GM21381 (cell line): Measurements from ENCODE around the gene PELI2.
A peak's percentile ranks its signal among the peaks of the same experiment; 100 is the strongest.

Source experiments
- ATAC-seq: cut with Tn5 transposase; IDR thresholded peaks from one replicate; pipeline ENCODE4 v1.9.1; 2021; ENCODE audit warnings: mild to moderate bottlenecking, moderate library complexity; ENCODE audit not compliant: unreplicated experiment

The PELI2 gene, protein sequence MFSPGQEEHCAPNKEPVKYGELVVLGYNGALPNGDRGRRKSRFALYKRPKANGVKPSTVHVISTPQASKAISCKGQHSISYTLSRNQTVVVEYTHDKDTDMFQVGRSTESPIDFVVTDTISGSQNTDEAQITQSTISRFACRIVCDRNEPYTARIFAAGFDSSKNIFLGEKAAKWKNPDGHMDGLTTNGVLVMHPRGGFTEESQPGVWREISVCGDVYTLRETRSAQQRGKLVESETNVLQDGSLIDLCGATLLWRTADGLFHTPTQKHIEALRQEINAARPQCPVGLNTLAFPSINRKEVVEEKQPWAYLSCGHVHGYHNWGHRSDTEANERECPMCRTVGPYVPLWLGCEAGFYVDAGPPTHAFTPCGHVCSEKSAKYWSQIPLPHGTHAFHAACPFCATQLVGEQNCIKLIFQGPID

DNA sequence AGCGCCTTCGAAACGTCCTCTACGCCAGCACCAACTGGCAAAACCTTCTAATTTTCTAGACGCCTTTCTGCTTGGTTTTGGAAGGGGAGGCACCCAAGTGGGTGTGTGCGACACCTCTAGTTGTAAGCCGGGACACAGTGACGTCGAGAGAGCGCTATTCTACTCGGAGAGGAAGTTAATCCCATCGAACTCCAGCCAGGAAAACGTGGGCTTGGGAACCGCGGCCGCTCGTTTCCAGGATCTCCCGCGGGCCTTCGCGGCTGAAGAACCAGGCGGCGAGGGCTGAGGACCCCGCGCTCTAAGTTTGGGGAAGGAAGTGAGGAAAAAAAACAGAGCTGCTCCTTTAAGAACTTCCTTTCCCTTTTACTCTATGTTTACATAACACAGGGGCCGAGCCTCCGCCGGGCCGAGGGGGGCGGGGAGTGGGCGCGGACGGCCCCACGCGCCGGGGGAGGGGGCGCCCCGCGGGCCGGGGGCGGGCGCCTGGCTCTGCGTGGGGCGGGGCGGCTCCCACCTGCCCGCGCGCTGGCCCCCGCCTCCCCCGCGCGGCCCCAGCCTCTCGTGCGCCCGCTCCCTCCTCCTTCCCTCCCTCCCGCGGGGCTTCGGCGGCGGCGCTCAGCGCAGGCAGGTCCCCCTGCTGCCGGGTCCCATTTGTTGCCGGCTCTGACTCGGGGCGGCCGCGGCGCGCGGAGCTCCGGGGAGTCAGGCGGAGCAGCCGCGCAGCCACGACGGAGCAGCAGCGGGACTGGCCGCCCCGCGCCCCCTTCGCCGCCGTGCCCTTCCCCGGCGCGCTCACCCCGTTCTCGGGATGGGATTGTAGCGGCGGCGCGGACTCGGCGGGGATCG lies at the start of gene PELI2:
Gene PELI2 (plus strand): TSS at position 647 of the 846 bp plus-strand sequence. CDS start 250 bp downstream, outside the sequence.
- ATAC-seq: peak; percentile 58

DNA sequence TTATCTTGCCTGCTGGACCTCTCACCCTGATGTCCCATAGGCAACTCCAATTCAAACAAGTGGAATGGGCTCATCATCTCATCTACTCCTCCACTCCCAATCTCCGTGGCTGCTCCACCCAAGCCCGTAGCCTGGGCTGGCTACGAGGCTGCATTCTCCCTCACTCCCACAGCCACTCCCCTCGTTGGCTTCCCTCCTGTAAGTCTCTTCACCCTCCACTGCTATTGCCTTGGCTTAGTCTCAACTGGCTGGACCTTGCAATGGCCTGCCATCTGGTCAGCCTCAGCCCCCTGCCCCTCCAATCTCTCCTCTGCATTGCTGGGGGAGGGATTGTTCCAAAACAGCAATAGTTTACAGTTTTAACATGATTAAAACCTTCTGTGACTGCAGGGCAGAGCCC lies 44.4 kb upstream of the PELI2 start:
- no peak for ATAC-seq

DNA sequence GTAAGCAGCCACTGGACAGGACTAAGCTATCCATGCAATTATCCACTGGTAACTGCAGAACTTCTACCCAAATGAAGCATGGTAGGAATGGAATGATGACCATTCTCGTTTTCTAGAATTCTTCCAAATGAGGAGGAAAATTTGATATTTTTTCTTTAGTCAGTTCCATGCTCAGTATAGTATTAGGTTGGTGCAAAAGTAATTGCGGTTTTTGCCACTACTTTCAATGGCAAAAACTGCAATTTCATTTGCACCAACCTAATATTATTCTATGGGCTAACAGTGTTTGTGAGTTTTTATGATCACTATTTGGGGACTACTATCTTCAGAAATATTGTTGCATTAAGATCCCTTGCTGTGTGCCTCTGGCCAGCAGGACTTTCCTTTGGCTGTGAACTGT lies 42.9 kb upstream of the PELI2 start:
- ATAC-seq: no peak

DNA sequence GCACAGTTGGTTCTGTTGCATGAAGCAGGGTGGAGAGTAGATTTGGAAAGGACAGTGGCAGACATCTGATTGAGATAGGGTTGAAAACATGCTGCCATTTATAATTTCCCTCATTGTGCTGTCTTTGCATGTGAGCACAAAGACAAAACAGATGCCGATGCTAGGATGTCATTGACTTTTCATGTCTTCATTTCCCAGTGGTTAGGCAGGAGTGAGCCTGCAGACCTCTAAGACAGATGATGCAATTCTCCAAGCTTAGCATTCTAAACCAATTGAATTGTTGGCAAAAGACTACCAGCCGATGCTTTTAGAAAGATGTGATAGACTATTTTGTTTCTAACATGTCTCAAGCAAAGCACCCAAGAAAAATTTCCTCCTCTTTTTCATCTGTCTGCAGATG lies 37.1 kb upstream of the PELI2 start:
- ATAC-seq: no peak

DNA sequence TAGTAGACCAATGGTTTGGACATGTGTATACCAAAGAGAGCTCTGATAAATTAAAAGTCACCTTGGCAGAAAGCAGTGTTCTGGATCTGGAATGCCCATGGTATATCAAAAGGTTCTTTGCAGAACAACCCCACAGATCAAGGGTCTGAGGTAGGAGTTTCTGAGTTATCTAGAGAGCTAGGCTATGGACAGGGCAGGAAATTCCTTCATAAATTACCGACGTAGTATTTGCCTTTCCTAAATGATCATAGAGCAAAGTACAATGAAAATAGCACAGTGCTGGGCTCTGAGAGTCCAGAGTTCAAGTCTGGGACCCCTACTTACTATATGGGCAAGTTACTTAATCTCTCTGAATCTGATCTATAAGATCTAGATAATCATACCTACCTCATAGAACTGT lies 35.3 kb upstream of the PELI2 start:
- no peak for ATAC-seq

DNA sequence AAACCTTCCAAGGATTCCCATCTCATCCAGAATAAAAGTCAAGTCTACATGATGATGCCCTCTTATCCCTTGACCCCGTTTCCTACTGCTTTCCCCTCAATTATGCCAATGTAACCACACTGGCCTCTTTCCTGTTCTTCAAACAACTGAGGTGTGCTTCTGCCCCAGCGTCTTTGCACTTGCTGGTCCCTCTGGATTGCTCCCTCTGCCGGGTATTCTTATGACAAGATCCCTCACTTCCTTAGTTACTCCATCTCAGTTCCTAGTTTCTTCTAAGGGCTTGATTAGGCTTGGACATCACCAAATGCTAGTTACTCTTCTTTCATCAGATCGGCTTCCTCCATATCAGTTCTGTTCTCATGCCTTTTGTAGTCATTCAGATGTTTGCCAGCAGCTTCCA lies 32.7 kb upstream of the PELI2 start:
- ATAC-seq: no peak

DNA sequence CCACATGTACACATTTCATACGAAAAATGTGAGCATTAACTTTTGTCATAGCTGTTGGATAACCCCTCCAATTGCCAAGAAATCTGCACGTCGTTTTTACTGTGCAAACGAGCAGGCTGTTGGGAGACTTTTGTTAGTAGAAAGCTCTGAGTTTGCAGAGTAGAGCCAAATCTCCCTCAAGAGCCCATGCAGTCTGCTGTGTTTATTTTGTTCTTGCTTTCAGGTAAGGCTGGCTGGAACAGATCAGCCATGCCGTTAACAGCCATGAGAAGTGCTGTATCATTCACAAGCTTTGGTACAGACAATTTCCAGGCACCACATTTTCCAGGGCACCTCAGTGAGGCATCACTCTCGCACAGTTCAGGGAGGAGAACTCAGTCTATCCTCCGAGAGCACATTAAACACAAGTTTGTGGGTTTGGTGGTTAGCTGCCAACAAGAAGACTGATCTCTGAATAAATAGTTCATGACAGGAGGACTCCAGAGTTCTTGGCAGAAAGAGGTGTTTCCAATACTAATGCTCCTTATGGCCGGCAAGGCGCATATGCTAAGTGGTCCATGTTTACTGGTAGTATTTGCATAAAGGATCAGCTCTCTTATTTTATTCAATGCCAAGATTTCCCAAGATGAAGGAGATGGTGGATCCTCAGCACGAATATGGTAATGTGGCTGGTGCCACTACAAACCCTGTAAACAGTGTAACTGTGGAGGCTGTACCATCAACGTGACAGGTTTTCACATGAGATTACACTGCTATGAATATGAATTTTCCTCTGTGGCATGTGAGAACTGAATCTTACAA lies 30.3 kb upstream of the PELI2 start:
- no peak for ATAC-seq

DNA sequence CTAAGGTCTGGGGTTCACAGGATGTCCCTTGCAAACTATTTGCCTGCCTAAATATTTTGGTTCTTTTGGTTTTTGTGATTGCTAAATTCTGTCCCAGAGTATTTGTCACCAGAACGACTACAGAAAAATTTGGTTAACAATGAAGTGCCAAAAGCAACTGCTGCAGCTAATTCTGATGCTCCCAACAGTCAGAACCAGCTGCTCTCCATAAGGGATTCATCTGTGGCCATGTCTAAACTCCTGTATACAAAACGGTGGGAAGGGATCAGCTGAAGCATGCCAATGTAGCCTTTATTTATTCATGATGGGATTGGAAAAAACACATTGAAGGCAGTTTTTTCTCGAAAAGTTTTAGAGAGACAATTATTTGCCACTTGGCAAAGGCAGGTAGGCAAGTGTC lies 29.3 kb upstream of the PELI2 start:
- no peak for ATAC-seq

DNA sequence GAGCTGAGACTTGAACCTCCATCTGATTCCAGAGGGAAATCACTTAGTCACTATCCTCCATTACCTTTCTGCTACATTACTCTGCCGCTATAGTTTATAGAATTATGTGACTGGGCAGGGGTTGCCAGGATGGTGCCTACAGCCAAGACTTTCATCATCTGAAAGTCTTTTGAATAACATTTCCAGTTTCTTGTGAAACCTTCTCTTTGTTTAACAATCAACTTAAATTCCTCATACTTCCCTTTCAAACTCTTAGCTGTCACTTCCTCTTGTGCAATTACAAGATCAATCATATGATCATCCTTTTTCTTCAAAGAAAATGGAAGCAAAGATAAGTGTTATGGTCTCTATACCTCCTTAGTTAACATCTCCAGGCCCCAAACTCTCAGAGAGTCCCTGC lies 25.4 kb upstream of the PELI2 start:
- no peak for ATAC-seq

DNA sequence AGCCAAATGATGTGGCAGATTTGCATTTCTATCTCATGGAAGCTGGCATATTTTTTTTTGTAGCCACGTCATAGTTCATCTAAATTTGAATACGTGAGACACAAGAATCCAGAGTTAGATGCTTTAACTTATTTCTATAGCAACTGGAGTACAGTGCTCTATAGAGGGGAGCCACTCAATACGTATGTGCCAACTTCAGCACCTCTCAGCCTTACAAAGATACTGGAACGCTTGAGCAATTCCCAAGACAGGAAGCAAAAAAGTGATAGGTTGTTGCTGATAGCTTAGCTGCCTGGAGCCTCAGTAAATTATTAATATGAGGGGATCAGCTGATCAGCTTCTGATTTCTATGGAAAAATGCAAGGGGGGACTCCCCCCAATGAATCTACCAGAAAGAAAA lies 24.1 kb upstream of the PELI2 start:
- no peak for ATAC-seq

DNA sequence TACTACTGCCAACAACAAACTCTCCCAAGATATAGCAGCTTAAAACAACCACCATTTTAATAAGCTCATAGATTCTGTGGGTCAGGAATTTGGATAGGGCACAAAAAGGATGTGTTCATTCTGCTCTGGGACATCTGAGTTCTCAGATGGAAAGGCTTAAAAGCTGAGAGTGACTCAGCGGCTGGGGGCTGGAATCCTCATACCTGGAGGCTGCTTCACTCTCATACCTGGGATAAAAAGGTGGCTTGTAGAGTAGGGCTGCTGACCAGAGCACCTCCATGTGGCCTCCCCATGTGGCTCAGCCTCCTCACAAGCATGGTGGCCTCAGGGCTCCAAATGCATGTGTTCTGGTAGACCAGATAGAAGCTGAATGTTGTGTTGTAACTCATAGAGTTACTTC lies 20.2 kb upstream of the PELI2 start:
- ATAC-seq: no peak

DNA sequence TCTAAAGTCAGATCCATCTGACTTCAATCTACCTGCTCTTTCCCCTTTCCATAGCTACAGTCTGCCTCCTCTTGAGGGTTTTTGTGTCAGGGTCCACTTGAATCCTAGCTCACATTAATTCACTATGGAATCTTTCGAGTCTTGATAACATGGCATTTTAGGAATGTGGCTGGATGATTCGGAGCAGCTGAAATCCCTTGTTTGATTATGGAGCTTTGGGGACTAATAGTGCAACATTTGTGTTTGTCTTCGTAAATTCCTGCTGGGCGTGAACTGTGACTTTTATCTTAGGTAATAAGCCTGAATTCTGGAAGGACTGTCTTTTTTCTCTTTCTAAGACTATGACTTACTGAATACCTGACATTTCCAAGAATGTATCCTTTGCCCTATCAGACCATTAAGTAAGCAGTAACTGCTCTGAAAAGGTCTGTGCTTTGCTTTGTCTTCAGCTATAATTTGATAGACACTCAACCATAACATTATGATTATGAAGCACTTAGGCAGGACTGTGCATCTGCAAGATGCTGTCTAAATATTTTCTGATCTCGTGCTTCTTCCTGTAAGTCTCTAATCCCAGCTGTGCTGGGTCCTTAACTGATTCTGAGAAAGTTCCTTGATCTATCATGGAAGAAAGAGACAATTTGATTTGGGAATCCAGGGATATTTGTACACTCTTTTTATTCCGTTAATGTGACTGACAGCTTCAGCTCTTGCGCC lies 19.0 kb upstream of the PELI2 start:
- no peak for ATAC-seq

DNA sequence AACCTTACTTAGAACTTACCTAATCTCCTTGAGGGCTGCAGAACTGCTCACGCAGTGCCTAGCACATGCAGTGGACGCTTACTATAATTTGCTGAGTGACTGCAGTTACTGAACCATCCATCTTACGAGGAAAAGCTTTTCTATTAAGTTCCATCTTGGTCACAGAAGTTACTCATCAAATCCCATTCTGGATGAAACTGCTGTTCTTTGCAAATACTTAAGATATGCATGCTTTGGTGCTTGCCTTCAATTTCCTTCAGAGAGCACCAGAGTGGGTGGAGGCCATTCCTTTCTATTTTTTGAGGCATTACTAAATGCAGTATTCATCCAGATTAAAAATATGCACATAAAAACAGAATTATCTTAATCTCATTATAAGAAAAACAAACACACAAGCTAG lies 17.7 kb upstream of the PELI2 start:
- ATAC-seq: no peak

DNA sequence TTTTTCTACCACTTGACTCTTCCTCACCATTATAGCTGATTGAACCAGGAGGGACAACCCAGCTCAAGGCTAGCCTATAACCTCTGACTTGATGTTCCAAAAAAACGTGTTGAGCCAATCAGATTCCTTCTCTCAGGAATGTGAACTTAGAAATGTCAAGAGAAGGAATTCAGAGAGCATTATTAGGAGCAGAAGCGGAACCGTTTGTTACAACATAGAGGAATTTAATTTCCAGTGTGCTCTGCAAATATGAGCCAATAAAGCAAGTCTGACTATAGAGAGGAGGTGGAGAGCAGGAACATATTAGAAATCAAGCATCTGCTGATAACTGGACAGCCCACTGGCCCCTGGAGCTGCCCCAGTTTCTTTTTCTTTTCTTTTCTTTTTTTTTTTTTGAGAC lies 15.3 kb upstream of the PELI2 start:
- no peak for ATAC-seq

DNA sequence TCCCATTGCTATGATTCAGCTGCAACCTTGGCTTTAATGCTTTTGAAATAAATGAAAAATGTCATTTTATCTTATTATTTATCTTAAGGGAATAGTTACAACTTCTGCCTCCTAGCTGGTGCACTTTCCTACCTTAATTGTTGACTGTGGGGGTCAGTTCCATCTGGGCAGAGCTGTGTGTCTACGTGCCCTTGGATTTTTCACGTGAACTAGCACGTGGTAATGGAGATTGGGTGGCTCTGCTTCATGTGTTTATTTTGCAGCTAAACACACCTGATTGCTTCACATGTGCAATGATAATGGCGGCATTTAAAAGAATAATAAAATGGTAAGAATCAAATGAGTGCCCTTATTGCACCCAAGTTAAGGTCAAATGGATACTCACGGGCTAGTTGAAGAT lies 10.6 kb upstream of the PELI2 start:
- no peak for ATAC-seq

DNA sequence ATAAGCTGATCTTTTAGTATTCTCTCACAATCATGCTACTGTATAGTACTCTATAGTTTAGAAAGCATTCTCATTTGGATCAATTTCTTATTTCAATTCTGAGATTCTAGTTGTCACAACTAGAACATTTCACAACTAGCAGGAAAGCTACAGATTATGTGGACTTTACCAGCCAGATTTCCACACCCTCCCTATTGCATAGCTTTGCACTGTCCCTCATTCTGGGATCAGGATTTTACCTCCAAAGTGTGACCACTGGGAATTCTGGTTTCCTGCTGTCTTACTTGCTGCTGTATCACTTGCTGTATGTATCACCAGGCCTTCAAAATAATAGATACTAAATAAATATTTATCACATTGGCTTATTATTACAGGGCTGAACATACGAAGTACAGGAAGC lies 10.2 kb upstream of the PELI2 start:
- ATAC-seq: no peak

DNA sequence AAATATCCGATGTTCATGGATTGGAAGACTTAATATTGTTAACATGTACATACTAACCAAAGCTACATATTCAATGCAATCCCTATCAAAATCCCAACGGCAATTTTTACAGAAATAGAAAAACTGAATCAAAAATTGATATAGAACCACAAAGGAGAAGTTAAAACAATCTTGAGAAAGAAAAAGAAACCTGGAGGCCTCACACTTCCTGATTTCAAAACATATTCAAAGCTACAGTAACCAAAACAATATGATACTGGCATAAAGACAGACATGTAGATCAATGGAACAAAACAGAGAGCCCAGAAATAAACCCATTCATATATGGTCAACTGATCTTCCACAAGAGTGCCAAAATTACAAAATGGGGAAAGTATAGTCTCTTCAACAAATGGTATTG lies 5.4 kb upstream of the PELI2 start:
- ATAC-seq: no peak

DNA sequence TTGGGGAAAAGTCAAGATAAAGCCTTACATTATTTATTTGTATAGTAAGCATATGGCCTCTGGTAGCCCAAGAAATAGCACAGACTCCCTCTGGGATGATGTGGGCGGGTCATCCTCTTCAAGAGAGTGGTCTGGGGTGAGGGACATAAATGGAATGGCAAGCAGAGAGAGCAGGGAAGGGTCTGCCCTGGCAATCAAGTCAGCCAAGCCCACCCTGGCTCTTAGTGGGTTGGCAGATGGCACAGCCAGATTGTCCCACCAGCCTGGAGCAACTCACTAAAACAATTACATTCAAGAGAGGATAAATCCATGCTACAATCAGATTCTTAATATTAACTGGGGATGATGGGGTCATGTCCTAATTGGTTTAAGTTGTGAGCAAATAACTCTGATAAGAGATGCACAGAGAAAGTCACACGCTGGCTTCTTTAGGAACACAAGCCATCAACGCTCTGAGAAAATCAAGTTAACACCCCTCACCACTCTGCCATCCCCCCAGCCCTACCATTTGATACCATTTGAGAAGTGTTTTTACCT lies 2.8 kb upstream of the PELI2 start:
- ATAC-seq: no peak

DNA sequence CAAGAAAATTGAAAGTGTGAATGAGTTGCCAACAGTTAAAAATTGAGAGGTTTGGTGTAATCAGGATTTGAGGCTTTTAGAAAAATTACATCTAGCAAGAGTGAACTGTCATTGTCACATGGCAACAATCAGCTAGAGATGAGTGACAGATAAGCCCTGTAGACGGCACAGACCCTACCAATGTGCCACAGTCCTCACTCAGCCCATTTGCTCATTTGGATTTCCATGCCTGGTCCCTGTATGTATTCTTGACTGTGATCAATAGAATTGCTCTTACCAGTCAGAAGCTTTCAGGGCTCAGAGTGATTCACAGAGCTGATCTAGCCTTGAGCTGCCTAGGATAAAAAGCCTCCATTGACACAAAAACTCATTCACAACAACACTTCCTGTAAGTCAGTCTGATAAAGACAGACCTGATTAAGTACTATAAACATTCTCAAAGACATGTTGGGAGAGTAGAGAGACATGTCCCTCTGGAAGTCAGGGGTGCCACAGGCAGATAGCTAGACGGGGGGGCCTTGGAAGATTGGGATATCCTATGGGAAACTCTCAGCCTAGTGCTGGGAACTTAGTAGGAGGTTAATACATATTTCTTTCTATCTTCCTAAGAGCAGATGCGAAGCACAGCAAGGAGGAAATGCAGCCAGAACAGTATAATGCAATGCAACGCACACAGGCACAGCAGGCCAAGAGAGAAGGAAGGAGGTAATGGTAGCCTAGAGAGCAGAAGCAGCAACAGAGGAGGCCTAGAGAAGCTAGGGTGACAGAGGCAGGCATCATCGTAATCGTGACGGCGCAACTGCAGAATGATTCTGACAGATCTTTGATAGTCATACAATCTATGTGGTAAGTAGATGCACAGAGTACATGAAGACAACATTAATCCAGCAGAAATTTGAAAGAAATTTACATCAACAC lies 2.0 kb upstream of the PELI2 start:
- ATAC-seq: no peak
